LNCaP clone FGC (cell line): ENCODE measurements around the gene HS3ST3A1.

Experiments
- DNase-seq: peaks from one replicate; pipeline ENCODE4 v3.0.0-alpha.2; 2011; ENCODE audit warnings: low read depth
- H3K4me3 ChIP-seq: 2 replicates; pipeline ENCODE4 v1.5.1; 2011; ENCODE audit warnings: mild to moderate bottlenecking, low read depth, low read length, control low read depth
- CTCF ChIP-seq: IDR thresholded peaks from 2 replicates; pipeline ENCODE4 v1.5.1; 2012; ENCODE audit warnings: mild to moderate bottlenecking; ENCODE audit not compliant: control insufficient read depth, insufficient read depth; ENCODE audit errors: extremely low read depth

The HS3ST3A1 gene

GRCh38 chr17:13495423-13495822 is 106.3 kb downstream of the HS3ST3A1 start:
- TF ChIP-seq CTCF: no peak
- no peak for DNase-seq

GRCh38 chr17:13492737-13493122 is 109.0 kb downstream of the HS3ST3A1 start:
- no peak for DNase-seq
- no peak for TF ChIP-seq CTCF
- H3K4me3 ChIP-seq: no peak overlapping the region

More at GRCh38 chr17:13495423-13495822, 106.3 kb downstream of the HS3ST3A1 start:
- no peak overlapping the region for H3K4me3 ChIP-seq

DNA sequence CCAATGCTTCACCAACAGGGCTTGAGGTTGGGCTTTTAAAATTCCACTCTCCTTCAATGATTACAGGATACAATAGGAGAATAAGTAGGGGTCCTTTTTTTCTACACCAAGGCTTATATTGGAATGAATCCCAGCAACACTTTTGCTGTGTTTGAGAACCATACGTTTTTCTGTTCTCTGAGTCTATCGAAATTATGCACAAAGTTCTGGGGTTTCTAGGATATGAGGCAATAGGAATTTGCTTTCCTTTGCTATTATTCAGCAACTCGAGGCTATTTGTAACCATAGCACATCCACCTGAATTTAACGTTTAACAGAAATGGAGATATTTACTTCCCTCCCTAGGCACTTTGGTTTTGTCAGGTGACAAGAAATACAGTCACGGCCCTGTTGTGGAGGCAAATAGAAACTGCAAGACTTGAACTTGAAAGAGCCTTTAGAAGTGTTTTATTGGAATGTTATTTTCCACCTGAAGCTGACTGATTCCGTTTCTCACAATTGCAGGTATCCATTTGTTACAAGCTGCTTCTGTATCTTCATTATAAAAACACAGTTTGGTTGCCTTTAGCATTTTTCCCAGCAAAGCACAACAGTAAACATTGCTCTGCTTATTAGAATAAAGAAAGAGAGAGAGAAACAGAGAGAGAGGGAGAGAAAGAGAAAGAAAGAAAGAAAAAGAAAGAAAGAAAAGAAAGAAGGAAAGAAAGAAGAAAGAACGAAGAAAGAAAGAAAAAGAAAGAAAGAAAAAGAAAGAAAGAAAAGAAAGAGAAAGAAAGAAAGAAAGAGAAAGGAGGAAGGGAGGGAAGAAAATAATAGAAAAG is 109.6 kb downstream of the HS3ST3A1 start:
- no peak overlapping the region for H3K4me3 ChIP-seq
- no peak for DNase-seq
- no peak for TF ChIP-seq CTCF

GRCh38 chr17:13491491-13491890 is 110.2 kb downstream of the HS3ST3A1 start:
- no peak for DNase-seq
- no peak for TF ChIP-seq CTCF
- H3K4me3 ChIP-seq: no peak overlapping the region

DNA sequence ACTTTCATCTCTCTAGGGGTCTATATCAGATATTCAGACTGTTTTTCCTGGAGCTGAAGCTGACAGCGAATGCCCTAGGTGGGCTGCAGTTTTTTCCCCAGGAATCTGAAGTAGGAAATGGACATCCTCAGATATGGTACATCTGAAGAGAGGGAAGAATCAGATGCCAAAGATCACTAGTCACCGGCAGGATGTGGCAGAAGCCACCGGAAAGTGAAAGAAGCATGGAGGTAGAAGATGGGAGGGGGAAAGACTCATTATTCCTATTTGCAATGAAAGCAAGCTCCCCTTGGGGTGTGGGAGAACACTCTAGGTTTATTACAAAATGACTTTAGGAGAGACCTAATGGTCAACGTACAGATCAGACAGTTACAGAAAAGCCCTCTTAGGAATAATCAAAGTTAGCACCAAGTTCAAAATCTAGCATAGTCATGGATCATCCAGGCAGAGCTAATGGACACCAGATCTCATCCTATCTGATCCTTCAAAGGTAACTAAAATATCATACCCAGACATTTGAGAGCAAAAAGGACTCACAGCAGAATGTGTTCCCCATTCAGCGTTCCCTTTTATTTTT is 110.7 kb downstream of the HS3ST3A1 start:
- no peak for TF ChIP-seq CTCF
- H3K4me3 ChIP-seq: no peak overlapping the region
- DNase-seq: no peak

DNA sequence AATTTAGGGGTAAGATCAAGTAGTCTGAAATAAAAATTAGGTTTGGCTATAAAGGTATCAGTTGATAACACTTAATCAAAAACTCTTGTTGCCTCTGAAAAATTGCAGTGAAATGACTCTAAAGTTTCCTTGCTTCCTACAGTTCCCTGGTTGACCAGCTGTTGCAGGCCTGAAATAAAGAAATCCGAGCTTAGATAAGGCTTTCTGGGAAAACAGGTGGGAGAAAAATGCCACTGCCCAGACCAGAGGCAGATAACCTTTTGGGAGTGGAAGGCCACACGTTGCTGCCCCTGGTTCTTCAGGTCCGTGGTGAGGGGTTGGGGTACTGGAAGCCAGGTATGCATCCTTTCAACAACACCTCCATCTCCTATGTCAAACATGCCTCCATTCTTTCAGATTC is 111.3 kb downstream of the HS3ST3A1 start:
- no peak overlapping the region for H3K4me3 ChIP-seq
- no peak for DNase-seq
- TF ChIP-seq CTCF: no peak
